Measurements from ENCODE around the gene SMAP2. TPM values are rescaled to one million over a fixed set of nuclear protein-coding genes. Genes with fewer than 3 reads are reported as not detected.

SMAP2 gene
- total RNA-seq, 1 donor from 2014 or later, result 72.8 TPM

GRCh38 chr1:40438391-40439015, 65.0 kb downstream of the SMAP2 start:
- DNase-seq, result no peak
- Histone ChIP-seq H3K4me1 (no peaks in the 10 kb centered on the region), H3K27me3 (ENCODE audit: low read depth) (no peaks in the 10 kb centered on the region), H3K27ac (no peak overlapping the region), H3K4me3 (no peak overlapping the region), H3K36me3 (no peaks in the 10 kb centered on the region), H3K9me3 (no peaks in the 10 kb centered on the region)
- TF ChIP-seq, protein P1, sequence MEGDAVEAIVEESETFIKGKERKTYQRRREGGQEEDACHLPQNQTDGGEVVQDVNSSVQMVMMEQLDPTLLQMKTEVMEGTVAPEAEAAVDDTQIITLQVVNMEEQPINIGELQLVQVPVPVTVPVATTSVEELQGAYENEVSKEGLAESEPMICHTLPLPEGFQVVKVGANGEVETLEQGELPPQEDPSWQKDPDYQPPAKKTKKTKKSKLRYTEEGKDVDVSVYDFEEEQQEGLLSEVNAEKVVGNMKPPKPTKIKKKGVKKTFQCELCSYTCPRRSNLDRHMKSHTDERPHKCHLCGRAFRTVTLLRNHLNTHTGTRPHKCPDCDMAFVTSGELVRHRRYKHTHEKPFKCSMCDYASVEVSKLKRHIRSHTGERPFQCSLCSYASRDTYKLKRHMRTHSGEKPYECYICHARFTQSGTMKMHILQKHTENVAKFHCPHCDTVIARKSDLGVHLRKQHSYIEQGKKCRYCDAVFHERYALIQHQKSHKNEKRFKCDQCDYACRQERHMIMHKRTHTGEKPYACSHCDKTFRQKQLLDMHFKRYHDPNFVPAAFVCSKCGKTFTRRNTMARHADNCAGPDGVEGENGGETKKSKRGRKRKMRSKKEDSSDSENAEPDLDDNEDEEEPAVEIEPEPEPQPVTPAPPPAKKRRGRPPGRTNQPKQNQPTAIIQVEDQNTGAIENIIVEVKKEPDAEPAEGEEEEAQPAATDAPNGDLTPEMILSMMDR (IDR thresholded peaks at IDR 0.05), result peak; percentile 71
- intact Hi-C loops (cut with DNase I), result no loop called here
- ATAC-seq, result peak; percentile 57 to 60

- Histone ChIP-seq H3K9me3 (no peaks in the 10 kb centered on the region), H3K4me1 (no peaks in the 10 kb centered on the region), H3K36me3 (no peaks in the 10 kb centered on the region), H3K4me3 (no peak overlapping the region), H3K27ac (no peak overlapping the region), H3K27me3 (ENCODE audit: low read depth) (no peaks in the 10 kb centered on the region)
- DNase-seq, result no peak
- TF ChIP-seq, protein P1 (IDR thresholded peaks at IDR 0.05), result no peak
- peak; percentile 64 to 70 for ATAC-seq
- intact Hi-C loops (cut with DNase I), result no loop called here
These were observed 65.7 kb downstream of the SMAP2 start for GRCh38 chr1:40439247-40439646.

- intact Hi-C loops (cut with DNase I), result no loop called here
- H3K27ac ChIP-seq, result peak within 1 kb of the TSS; percentile 71
- peak within 1 kb of the TSS; percentile 80 for H3K4me3 ChIP-seq
- TF ChIP-seq, protein P1 (IDR thresholded peaks at IDR 0.05), result peak; percentile 29
- peak; percentile 99 to 100 for ATAC-seq
- peaks cover 10% of the 10 kb centered on the region for H3K4me1 ChIP-seq
- peaks cover 22% of the 10 kb centered on the region for H3K9me3 ChIP-seq
- H3K36me3 ChIP-seq, result no peaks in the 10 kb centered on the region
- no peaks in the 10 kb centered on the region for H3K27me3 ChIP-seq (ENCODE audit: low read depth)
- peak; percentile 94 for DNase-seq
These were observed 76.4 kb downstream of the SMAP2 start, which contains the start of gene ZFP69B for GRCh38 chr1:40449684-40450494. Gene ZFP69B (plus strand): TSS chr1:40450476. CDS start chr1:40450962, 486 bp downstream.

DNA sequence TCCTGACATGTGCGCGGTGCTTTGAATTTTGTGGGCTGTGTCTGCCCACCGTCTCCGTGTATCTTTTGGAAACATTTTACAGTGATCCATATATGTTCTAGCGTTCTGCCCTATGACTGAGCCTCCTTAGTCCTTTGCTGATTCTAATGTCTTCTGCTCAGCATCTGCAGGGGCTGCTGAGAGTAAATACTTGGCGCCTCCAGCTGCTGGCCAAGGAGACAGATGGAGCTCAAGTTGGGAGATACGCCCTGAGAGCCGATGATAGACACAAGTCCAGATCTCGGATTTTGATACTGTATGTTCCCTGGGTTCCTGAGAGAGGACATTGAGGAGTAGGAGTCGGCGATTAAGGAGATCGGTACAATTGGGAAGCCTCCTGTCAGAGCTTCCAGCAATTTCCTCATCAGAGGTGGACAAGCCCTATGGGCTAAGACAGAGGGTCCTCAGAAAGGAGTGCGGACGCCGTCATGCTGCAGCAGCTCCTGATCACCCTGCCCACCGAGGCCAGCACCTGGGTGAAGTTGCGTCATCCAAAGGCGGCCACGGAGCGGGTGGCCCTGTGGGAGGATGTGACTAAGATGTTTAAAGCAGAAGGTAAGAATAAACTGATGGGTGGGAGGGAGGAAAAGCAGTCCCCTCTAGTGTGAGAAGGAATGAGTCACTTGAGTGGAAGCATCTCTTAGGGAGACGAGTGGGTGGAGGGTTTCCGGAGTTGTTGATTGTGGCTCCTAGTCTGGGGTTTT, 77.1 kb downstream of the SMAP2 start:
- no peaks in the 10 kb centered on the region for H3K36me3 ChIP-seq
- intact Hi-C loops (cut with DNase I), result no loop called here
- DNase-seq (no peak), ATAC-seq (peak; percentile 25 to 30)
- peaks cover 10% of the 10 kb centered on the region for H3K4me1 ChIP-seq
- H3K4me3 ChIP-seq, result peak overlapping the region; percentile 80
- TF ChIP-seq, protein P1 (IDR thresholded peaks at IDR 0.05), result no peak
- H3K9me3 ChIP-seq, result peaks cover 28% of the 10 kb centered on the region
- H3K27me3 ChIP-seq (ENCODE audit: low read depth), result no peaks in the 10 kb centered on the region
- peak overlapping the region; percentile 71 for H3K27ac ChIP-seq

DNA sequence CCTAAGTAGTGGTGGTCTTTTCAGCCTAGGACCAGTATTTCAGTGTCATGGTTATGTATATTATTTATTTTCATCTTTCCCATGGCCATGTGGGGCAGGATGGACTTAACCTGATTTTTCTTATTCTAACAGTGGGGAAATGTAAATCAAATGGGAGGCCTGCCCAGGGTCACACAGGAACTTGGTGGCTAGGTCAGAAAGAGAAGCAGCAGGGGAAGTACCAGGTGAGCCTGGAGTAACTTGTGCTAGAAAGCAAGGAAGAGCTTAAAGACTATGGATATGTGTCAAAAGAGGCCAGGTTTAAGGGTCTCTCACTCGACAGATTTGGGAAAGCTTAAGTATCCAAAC, 77.7 kb downstream of the SMAP2 start:
- ATAC-seq (no peak), DNase-seq (no peak)
- intact Hi-C loops (cut with DNase I), result no loop called here
- Histone ChIP-seq H3K9me3 (peaks cover 30% of the 10 kb centered on the region), H3K4me3 (no peak overlapping the region), H3K27ac (no peak overlapping the region), H3K4me1 (peaks cover 10% of the 10 kb centered on the region), H3K27me3 (ENCODE audit: low read depth) (no peaks in the 10 kb centered on the region), H3K36me3 (no peaks in the 10 kb centered on the region)
- TF ChIP-seq, protein P1 (IDR thresholded peaks at IDR 0.05), result no peak
